H9 (cell line): Measurements from ENCODE around the gene CDC5L. TPM values are rescaled to one million over a fixed set of nuclear protein-coding genes. Genes with fewer than 3 reads are reported as not detected.

Experiments used
- DNase-seq: peaks from one replicate; pipeline ENCODE4 v3.0.0-alpha.2; 2017
- H2AFZ ChIP-seq: one replicate; pipeline ENCODE4 v1.6.1; 2013; ENCODE audit warnings: mild to moderate bottlenecking, low read length, control low read depth, moderate library complexity
- H2AK5ac ChIP-seq: 2 replicates; pipeline ENCODE4 v1.6.1; 2013; ENCODE audit warnings: low read length, control low read depth, mixed read lengths; ENCODE audit not compliant: insufficient read length
- H2BK120ac ChIP-seq: one replicate; pipeline ENCODE4 v1.6.1; 2013; ENCODE audit warnings: low read depth, mild to moderate bottlenecking, low read length, control low read depth, inconsistent platforms; ENCODE audit not compliant: poor library complexity, severe bottlenecking
- H2BK12ac ChIP-seq: 2 replicates; pipeline ENCODE4 v1.6.1; 2013; ENCODE audit warnings: low read length, control low read depth, mixed read lengths, low read depth; ENCODE audit not compliant: insufficient read length
- H2BK15ac ChIP-seq: 2 replicates; pipeline ENCODE4 v1.6.1; 2013; ENCODE audit warnings: low read depth, low read length, control low read depth
- H2BK20ac ChIP-seq: one replicate; pipeline ENCODE4 v1.6.1; 2013; ENCODE audit warnings: low read depth, mild to moderate bottlenecking, low read length, control low read depth, inconsistent platforms; ENCODE audit not compliant: poor library complexity, severe bottlenecking
- H2BK5ac ChIP-seq: 2 replicates; pipeline ENCODE4 v1.6.1; 2013; ENCODE audit warnings: low read length, control low read depth, mixed read lengths; ENCODE audit not compliant: insufficient read length
- H3K14ac ChIP-seq: 2 replicates; pipeline ENCODE4 v1.6.1; 2013; ENCODE audit warnings: low read length, control low read depth; ENCODE audit not compliant: insufficient read depth
- H3K18ac ChIP-seq: 2 replicates; pipeline ENCODE4 v1.6.1; 2013; ENCODE audit warnings: low read depth, mild to moderate bottlenecking, mixed read lengths, low read length, control low read depth; ENCODE audit not compliant: insufficient read length
- H3K23ac ChIP-seq: 2 replicates; pipeline ENCODE4 v1.6.1; 2013; ENCODE audit warnings: low read length, control low read depth, mixed read lengths, low read depth; ENCODE audit not compliant: insufficient read length
- H3K23me2 ChIP-seq: 2 replicates; pipeline ENCODE4 v1.6.1; 2013; ENCODE audit warnings: low read depth, mild to moderate bottlenecking, mixed read lengths, low read length, control low read depth; ENCODE audit not compliant: insufficient read length, poor library complexity, severe bottlenecking
- H3K27ac ChIP-seq: 2 replicates; pipeline ENCODE4 v1.5.1; 2013; ENCODE audit warnings: low read length, control low read depth, mixed read lengths, low read depth; ENCODE audit not compliant: insufficient read length
- H3K27me3 ChIP-seq: 2 replicates; pipeline ENCODE4 v1.6.1; 2013; ENCODE audit warnings: low read length, control low read depth, inconsistent platforms; ENCODE audit not compliant: insufficient read depth
- H3K4ac ChIP-seq: 2 replicates; pipeline ENCODE4 v1.6.1; 2013; ENCODE audit warnings: low read depth, mild to moderate bottlenecking, control low read depth, inconsistent platforms, low read length, moderate library complexity
- H3K4me1 ChIP-seq: 2 replicates; pipeline ENCODE4 v1.6.1; 2013; ENCODE audit warnings: low read length, control low read depth, inconsistent platforms; ENCODE audit not compliant: insufficient read depth
- H3K4me2 ChIP-seq: 2 replicates; pipeline ENCODE4 v1.6.1; 2013; ENCODE audit warnings: low read length, control low read depth, mixed read lengths; ENCODE audit not compliant: insufficient read length, insufficient read depth
- H3K56ac ChIP-seq: 2 replicates; pipeline ENCODE4 v1.6.1; 2013; ENCODE audit warnings: low read depth, mild to moderate bottlenecking, mixed read lengths, low read length, control low read depth; ENCODE audit not compliant: insufficient read length
- H3K79me1 ChIP-seq: 2 replicates; pipeline ENCODE4 v1.6.1; 2013; ENCODE audit warnings: low read depth, mild to moderate bottlenecking, moderate library complexity, low read length, control low read depth, inconsistent platforms; ENCODE audit not compliant: insufficient read depth, poor library complexity, severe bottlenecking
- H3K79me2 ChIP-seq: 2 replicates; pipeline ENCODE4 v1.6.1; 2013; ENCODE audit warnings: low read length, control low read depth, inconsistent platforms; ENCODE audit not compliant: insufficient read depth
- H3K9ac ChIP-seq: 2 replicates; pipeline ENCODE4 v1.6.1; 2013; ENCODE audit warnings: low read length, control low read depth, mixed read lengths; ENCODE audit not compliant: insufficient read length; ENCODE audit errors: extremely low read depth
- H3K9me3 ChIP-seq: one replicate; pipeline ENCODE4 v1.6.1; 2013; ENCODE audit warnings: low read depth, low read length, inconsistent platforms; ENCODE audit not compliant: control insufficient read depth
- H3T11ph ChIP-seq: one replicate; pipeline ENCODE4 v1.6.1; 2013; ENCODE audit warnings: mild to moderate bottlenecking, low read length, control low read depth, inconsistent platforms
- H4K20me1 ChIP-seq: one replicate; pipeline ENCODE4 v1.6.1; 2013; ENCODE audit not compliant: control insufficient read depth, insufficient read length, insufficient read depth
- H4K5ac ChIP-seq: 2 replicates; pipeline ENCODE4 v1.6.1; 2013; ENCODE audit warnings: low read depth, mild to moderate bottlenecking, mixed read lengths, low read length, control low read depth; ENCODE audit not compliant: insufficient read length
- H4K8ac ChIP-seq: replicated peaks from 2 replicates; pipeline ENCODE4 v1.6.1; 2013; ENCODE audit warnings: low read length, control low read depth, mixed read lengths, low read depth; ENCODE audit not compliant: insufficient read length
- H4K91ac ChIP-seq: 2 replicates; pipeline ENCODE4 v1.6.1; 2013; ENCODE audit warnings: low read depth, mild to moderate bottlenecking, moderate library complexity, mixed read lengths, low read length, control low read depth; ENCODE audit not compliant: insufficient read length
- H3K27ac Mint-ChIP-seq, 3 experiments: 2 replicates in 2 of 3; 3 replicates in 1 of 3; pipeline ENCODE4 v1.8.0; 2020 to 2021; ENCODE audit warnings: mixed read lengths in 3 of 3, mild to moderate bottlenecking in 1 of 3, moderate library complexity in 1 of 3
- H3K27me3 Mint-ChIP-seq: 2 replicates; pipeline ENCODE4 v1.8.0; 2021; ENCODE audit warnings: low read depth, mild to moderate bottlenecking, moderate library complexity, mixed read lengths
- H3K36me3 Mint-ChIP-seq, 3 experiments: 2 replicates in 2 of 3; 3 replicates in 1 of 3; pipeline ENCODE4 v1.8.0; 2020 to 2021; ENCODE audit warnings: low read depth in 3 of 3, mixed read lengths in 3 of 3; ENCODE audit not compliant: insufficient read depth in 1 of 3
- H3K4me1 Mint-ChIP-seq, 2 experiments: 2 replicates each; pipeline ENCODE4 v1.8.0; 2020; ENCODE audit warnings: mixed read lengths in 2 of 2
- H3K4me3 Mint-ChIP-seq, 2 experiments: 2 replicates in 1 of 2; 3 replicates in 1 of 2; pipeline ENCODE4 v1.8.0; 2020 to 2021; ENCODE audit warnings: mild to moderate bottlenecking in 2 of 2, mixed read lengths in 2 of 2, moderate library complexity in 1 of 2
- H3K9me3 Mint-ChIP-seq, 2 experiments: 2 replicates in 1 of 2; 3 replicates in 1 of 2; pipeline ENCODE4 v1.8.0; 2020; ENCODE audit warnings: mild to moderate bottlenecking in 2 of 2, mixed read lengths in 2 of 2, moderate library complexity in 1 of 2
- WGBS: extraction: QIAGEN DNeasy Blood & Tissue Kit; methylation state at CpG from one replicate; pipeline ENCODE4 v1.1.7; 2013; ENCODE audit warnings: missing lambda C conversion rate, low lambda C conversion rate, mixed read lengths; ENCODE audit not compliant: insufficient read length; ENCODE audit errors: extremely low coverage; 5-methylcytosine and 5-hydroxymethylcytosine counted together
- total RNA-seq: library from RNA; stranded (reverse); gene quantifications from 2 replicates; pipeline ENCODE4 v1.2.1, GENCODE V29; 2021
- TF ChIP-seq, protein P1 (sequence below): fragments of 200-600 bp; sonication (generic); conservative IDR thresholded peaks from 3 replicates; pipeline ENCODE4 v1.8.0; 2021; ENCODE audit warnings: antibody characterized with exemption, mild to moderate bottlenecking

Gene CDC5L
- total RNA-seq, 1 experiment from 2014 or later: 34.3 TPM

DNA sequence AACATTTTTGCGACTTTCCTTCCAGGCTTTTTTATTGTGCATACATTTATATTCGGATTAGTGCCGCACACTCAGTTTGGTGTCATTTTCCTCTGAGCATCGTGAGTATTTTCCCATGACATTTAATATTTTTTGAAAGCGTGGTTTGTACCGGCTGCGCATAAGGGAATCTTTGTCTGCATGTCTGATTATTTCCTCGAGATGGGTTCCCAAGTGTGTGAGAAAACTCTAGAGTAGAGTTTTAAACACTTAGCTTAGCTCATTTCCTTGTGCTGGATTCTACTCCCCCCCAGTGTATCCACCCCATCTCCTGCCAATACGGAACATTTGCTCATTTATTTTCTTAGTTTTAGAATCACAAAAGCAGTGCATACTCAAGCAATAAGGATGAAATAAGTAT lies 94.3 kb downstream of the CDC5L start:
- TF ChIP-seq, protein P1, sequence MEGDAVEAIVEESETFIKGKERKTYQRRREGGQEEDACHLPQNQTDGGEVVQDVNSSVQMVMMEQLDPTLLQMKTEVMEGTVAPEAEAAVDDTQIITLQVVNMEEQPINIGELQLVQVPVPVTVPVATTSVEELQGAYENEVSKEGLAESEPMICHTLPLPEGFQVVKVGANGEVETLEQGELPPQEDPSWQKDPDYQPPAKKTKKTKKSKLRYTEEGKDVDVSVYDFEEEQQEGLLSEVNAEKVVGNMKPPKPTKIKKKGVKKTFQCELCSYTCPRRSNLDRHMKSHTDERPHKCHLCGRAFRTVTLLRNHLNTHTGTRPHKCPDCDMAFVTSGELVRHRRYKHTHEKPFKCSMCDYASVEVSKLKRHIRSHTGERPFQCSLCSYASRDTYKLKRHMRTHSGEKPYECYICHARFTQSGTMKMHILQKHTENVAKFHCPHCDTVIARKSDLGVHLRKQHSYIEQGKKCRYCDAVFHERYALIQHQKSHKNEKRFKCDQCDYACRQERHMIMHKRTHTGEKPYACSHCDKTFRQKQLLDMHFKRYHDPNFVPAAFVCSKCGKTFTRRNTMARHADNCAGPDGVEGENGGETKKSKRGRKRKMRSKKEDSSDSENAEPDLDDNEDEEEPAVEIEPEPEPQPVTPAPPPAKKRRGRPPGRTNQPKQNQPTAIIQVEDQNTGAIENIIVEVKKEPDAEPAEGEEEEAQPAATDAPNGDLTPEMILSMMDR: no peak
- no peaks in the 10 kb centered on the region; a peak in 1 of 5 replicates for H3K9me3 Mint-ChIP-seq

More for the DNA sequence above, 94.3 kb downstream of the CDC5L start:
- no peaks in the 10 kb centered on the region for H4K20me1 ChIP-seq
- H3T11ph ChIP-seq: no peak overlapping the region
- DNase-seq: no peak
- H2AK5ac ChIP-seq: no peak overlapping the region
- H2BK15ac ChIP-seq: no peak overlapping the region
- Mint-ChIP-seq H3K27ac (no peak overlapping the region), H3K27me3 (no peaks in the 10 kb centered on the region), H3K36me3 (no peaks in the 10 kb centered on the region), H3K4me1 (peaks cover 28 to 37% of the 10 kb centered on the region in 2 experiments), H3K4me3 (no peak overlapping the region)
- H4K91ac ChIP-seq: no peak overlapping the region
- no peaks in the 10 kb centered on the region for H3K9me3 ChIP-seq
- no peak overlapping the region for H2BK120ac ChIP-seq
- no peak overlapping the region for H3K56ac ChIP-seq
- no peak overlapping the region for H3K23ac ChIP-seq
- H3K4ac ChIP-seq: no peak overlapping the region
- H3K79me2 ChIP-seq: no peaks in the 10 kb centered on the region
- no peak overlapping the region for H3K9ac ChIP-seq
- H2AFZ ChIP-seq: no peak overlapping the region
- H2BK5ac ChIP-seq: no peak overlapping the region
- no peak overlapping the region for H3K4me2 ChIP-seq
- H3K79me1 ChIP-seq: no peaks in the 10 kb centered on the region
- no peak overlapping the region for H2BK12ac ChIP-seq
- no peak overlapping the region for H3K27ac ChIP-seq
- H3K4me1 ChIP-seq: peaks cover 4% of the 10 kb centered on the region; the same call in 1 of the 2 replicates
- no peaks in the 10 kb centered on the region for H3K27me3 ChIP-seq
- no peak overlapping the region for H4K5ac ChIP-seq
- H4K8ac ChIP-seq: no peak overlapping the region
- H2BK20ac ChIP-seq: no peak overlapping the region
- H3K14ac ChIP-seq: no peak overlapping the region
- WGBS: no CpG with 5 or more reads among the region's 9 CpGs
- no peaks in the 10 kb centered on the region for H3K23me2 ChIP-seq
- H3K18ac ChIP-seq: no peak overlapping the region
